ENCODE data around the gene HDAC11. TPM values are rescaled to one million over a fixed set of nuclear protein-coding genes. Genes with fewer than 3 reads are reported as not detected.
"Not testable (repeated sequence)": the region's sequence is repeated elsewhere in the genome, so short reads cannot be mapped to it uniquely, and the experiment has no call there.

HDAC11 gene
- polyA plus RNA-seq, 3 donors from 2014 or later: 5.3 to 8.2 (median 5.4) TPM

DNA sequence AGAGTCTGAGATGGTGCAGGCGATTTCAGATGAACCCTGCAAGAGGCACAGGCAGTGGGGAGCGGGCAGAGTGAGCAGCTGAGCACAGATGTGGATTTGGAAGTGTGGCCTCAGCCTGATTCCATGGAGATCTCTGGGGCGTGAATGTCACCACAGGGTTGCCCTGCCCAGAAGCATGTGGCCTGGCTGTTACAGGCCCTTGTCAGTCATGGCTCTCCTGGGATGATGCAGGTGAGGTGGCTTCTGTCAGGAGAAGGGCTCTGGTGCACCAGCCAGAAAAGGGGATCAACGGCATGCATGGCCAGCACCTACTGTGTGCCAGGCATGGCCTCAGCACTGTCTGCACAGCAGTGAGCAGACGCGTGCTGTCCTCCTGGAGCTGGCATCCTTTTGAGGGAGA is 11.9 kb downstream of the HDAC11 start:
- Mint-ChIP-seq H3K9me3 (no peaks in the 10 kb centered on the region), H3K4me1 (peaks cover 24 to 28% of the 10 kb centered on the region in 2 donors), H3K36me3 (no peaks in the 10 kb centered on the region), H3K4me3 (peak overlapping the region in 1 of 5 donors; percentile 21), H3K27ac (peak overlapping the region in 1 of 6 donors; percentile 30), H3K27me3 (ENCODE audit: low read depth in 3 of 3) (peaks cover 0 to 2% (median 2%) of the 10 kb centered on the region in 3 donors)
- DNase-seq: no peak

GRCh38 chr3:13492976-13493866 is 13.1 kb downstream of the HDAC11 start:
- Mint-ChIP-seq H3K27me3 (ENCODE audit: low read depth in 3 of 3) (peaks cover 0 to 2% (median 2%) of the 10 kb centered on the region in 3 donors), H3K36me3 (no peaks in the 10 kb centered on the region), H3K4me3 (peak overlapping the region; percentile 27 to 66 (median 65)), H3K9me3 (no peaks in the 10 kb centered on the region), H3K4me1 (peaks cover 24 to 28% of the 10 kb centered on the region in 2 donors), H3K27ac (peak overlapping the region in 4 of 6 donors; percentile 1 to 36 (median 30))
- peak; percentile 34 to 44 (median 41) for DNase-seq

GRCh38 chr3:13493867-13494441 is 13.8 kb downstream of the HDAC11 start:
- Mint-ChIP-seq H3K9me3 (no peaks in the 10 kb centered on the region), H3K36me3 (no peaks in the 10 kb centered on the region), H3K4me3 (peak overlapping the region; percentile 27 to 66 (median 65)), H3K27me3 (ENCODE audit: low read depth in 3 of 3) (peaks cover 0 to 2% (median 2%) of the 10 kb centered on the region in 3 donors), H3K4me1 (peaks cover 24 to 28% of the 10 kb centered on the region in 2 donors), H3K27ac (peak overlapping the region in 2 of 6 donors; percentile 24 to 36)
- no peak for DNase-seq

GRCh38 chr3:13494463-13495350 is 14.6 kb downstream of the HDAC11 start:
- Mint-ChIP-seq H3K27ac (peak overlapping the region in 3 of 6 donors; percentile 7 to 62 (median 21)), H3K27me3 (ENCODE audit: low read depth in 3 of 3) (peaks cover 0 to 2% (median 2%) of the 10 kb centered on the region in 3 donors), H3K4me1 (peaks cover 24 to 28% of the 10 kb centered on the region in 2 donors), H3K4me3 (peak overlapping the region in 3 of 5 donors; percentile 23 to 40 (median 25)), H3K9me3 (no peaks in the 10 kb centered on the region), H3K36me3 (no peaks in the 10 kb centered on the region)
- peak in 1 of 3 donors; percentile 12 for DNase-seq

DNA sequence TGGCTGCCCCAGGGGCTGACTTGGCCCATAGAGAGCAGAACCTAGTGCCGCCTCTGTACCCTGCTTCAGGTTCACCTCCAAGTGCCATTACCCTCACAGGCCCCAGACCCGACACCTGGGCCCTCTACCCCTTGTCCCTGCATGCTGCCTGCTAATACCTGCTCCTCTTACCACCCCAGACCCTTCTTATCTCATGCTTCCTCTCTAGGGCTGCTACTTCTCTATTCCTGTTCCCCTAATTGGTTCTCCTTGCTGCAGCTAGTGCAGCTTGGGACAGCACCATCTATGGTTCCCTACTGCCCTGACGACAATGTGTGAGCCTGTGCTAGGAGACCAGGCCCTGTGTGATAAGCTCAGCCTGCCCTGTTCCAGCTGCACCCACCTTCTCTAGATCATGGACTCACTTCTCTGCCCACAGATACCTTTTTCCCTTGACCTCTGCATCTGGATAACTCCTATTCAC is 15.3 kb downstream of the HDAC11 start:
- DNase-seq: no peak
- no peak overlapping the region for H3K4me3 Mint-ChIP-seq
- peaks cover 24 to 28% of the 10 kb centered on the region in 2 donors for H3K4me1 Mint-ChIP-seq
- H3K27ac Mint-ChIP-seq: peak overlapping the region in 1 of 6 donors; percentile 62
- no peaks in the 10 kb centered on the region for H3K36me3 Mint-ChIP-seq
- peaks cover 0 to 2% (median 2%) of the 10 kb centered on the region in 3 donors for H3K27me3 Mint-ChIP-seq (ENCODE audit: low read depth in 3 of 3)
- H3K9me3 Mint-ChIP-seq: no peaks in the 10 kb centered on the region

DNA sequence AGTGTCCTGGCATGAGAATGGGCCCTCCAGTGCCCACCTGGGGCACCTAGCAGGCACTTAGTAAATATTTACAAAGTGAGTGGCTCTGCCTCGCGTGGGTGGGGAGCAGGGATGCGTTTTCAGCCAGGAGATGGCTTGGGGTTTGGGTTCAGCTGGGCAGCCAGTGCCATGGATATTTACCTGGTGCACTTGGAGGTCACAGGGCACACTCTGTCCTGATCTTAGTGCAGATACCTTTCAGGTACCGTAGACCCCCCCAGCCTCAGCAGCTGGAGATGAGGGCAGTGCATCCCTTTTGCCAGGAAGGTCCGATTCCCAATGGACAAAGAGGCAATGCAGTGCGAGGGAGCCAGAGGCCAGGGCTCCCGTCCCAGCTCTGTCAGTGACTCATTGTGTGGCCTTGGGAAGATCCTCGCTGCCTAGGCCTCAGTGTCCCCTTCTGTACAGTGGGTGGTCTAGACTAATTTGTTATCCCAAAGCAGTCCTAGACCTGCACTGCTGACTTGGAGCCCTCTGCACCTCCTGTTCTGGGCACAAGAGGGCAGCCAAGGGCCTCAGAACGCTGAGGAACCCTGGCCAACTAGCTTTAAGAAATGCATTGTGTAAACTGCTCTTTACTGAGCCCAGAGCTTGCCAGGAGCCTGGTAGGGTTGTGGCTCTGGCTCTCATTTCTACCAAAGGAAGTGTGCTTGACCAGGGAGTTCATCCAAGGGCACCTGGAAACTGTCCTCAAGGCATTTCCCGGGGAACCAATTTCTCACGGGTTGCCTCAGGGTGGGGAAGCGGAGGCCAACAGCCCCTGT is 16.0 kb downstream of the HDAC11 start:
- H3K27ac Mint-ChIP-seq: peak overlapping the region in 1 of 6 donors; percentile 50

DNA sequence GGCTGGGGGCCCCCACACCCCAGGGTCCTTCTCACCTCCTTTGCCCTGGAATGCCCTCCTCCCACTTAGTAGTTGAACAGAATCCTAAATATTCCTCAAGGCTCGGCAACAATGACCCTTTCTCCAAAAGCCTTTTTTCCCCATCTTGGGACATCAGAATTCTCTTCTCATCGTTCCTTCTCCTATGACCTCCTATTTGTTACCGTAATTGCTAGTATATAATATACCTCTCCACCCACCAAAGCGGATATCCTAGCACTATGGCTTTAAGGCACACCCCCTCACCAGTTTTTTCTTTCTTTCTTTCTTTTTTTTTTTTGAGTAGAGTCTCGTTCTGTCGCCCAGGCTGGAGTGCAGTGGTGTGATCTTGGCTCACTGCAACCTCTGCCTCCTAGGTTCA is 16.8 kb downstream of the HDAC11 start:
- no peak overlapping the region for H3K27ac Mint-ChIP-seq
- H3K9me3 Mint-ChIP-seq: no peaks in the 10 kb centered on the region
- H3K36me3 Mint-ChIP-seq: no peaks in the 10 kb centered on the region
- H3K27me3 Mint-ChIP-seq (ENCODE audit: low read depth in 3 of 3): peaks cover 0 to 2% (median 2%) of the 10 kb centered on the region in 3 donors
- H3K4me1 Mint-ChIP-seq: peaks cover 23 to 28% of the 10 kb centered on the region in 2 donors
- no peak overlapping the region for H3K4me3 Mint-ChIP-seq
- no peak for DNase-seq

More for the DNA sequence above, 16.0 kb downstream of the HDAC11 start:
- peaks cover 24 to 28% of the 10 kb centered on the region in 2 donors for H3K4me1 Mint-ChIP-seq
- H3K36me3 Mint-ChIP-seq: no peaks in the 10 kb centered on the region
- H3K9me3 Mint-ChIP-seq: no peaks in the 10 kb centered on the region
- peaks cover 0 to 2% (median 2%) of the 10 kb centered on the region in 3 donors for H3K27me3 Mint-ChIP-seq (ENCODE audit: low read depth in 3 of 3)
- peak; percentile 59 to 65 (median 63) for DNase-seq
- peak overlapping the region in 1 of 5 donors; percentile 11 for H3K4me3 Mint-ChIP-seq

- Mint-ChIP-seq H3K27ac (no peak overlapping the region), H3K9me3 (no peaks in the 10 kb centered on the region), H3K4me3 (no peak overlapping the region), H3K36me3 (no peaks in the 10 kb centered on the region), H3K27me3 (ENCODE audit: low read depth in 3 of 3) (peaks cover 0 to 2% (median 0%) of the 10 kb centered on the region in 3 donors), H3K4me1 (peaks cover 17 to 25% of the 10 kb centered on the region in 2 donors)
- DNase-seq: no peak
Observed at GRCh38 chr3:13497386-13497785, 17.3 kb downstream of the HDAC11 start.

GRCh38 chr3:13498354-13499060 is 18.4 kb downstream of the HDAC11 start:
- Mint-ChIP-seq H3K27me3 (ENCODE audit: low read depth in 3 of 3) (peaks cover 0 to 2% (median 0%) of the 10 kb centered on the region in 3 donors), H3K36me3 (no peaks in the 10 kb centered on the region), H3K4me1 (peaks cover 9 to 16% of the 10 kb centered on the region in 2 donors), H3K9me3 (no peaks in the 10 kb centered on the region), H3K4me3 (no peak overlapping the region), H3K27ac (no peak overlapping the region)
- no peak for DNase-seq

DNA sequence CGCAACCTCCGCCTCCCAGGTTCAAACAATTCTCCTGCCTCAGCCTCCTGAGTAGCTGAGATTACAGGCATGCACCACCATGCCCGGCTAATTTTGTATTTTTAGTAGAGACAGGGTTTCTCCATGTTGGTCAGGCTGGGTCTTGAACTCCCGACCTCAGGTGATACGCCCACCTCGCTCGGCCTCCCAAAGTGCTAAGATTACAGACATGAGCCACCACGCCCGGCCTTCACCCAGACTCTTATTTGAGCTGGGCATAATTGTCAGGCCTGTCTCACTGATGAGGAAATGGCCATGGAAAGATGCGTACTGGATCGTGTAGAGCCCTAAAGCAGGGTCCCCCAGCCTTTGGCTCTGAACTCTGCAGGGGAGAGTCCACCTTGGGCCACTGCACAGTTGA is 19.1 kb downstream of the HDAC11 start:
- H3K4me1 Mint-ChIP-seq; H3K36me3 Mint-ChIP-seq; DNase-seq; H3K4me3 Mint-ChIP-seq; H3K9me3 Mint-ChIP-seq; H3K27me3 Mint-ChIP-seq (ENCODE audit: low read depth in 3 of 3): not testable (repeated sequence)
- H3K27ac Mint-ChIP-seq: peak overlapping the region in 1 of 6 donors; percentile 19

- no peak overlapping the region for H3K27ac Mint-ChIP-seq
- no peak overlapping the region for H3K4me3 Mint-ChIP-seq
- peaks cover 0 to 2% (median 0%) of the 10 kb centered on the region in 3 donors for H3K27me3 Mint-ChIP-seq (ENCODE audit: low read depth in 3 of 3)
- no peaks in the 10 kb centered on the region for H3K9me3 Mint-ChIP-seq
- no peaks in the 10 kb centered on the region for H3K36me3 Mint-ChIP-seq
- peaks cover 0 to 4% of the 10 kb centered on the region in 2 donors for H3K4me1 Mint-ChIP-seq
- no peak for DNase-seq
Observed at GRCh38 chr3:13500133-13500885, 20.2 kb downstream of the HDAC11 start.

Measured in immature natural killer cell (primary cell).